HG02571 (cell line): Measurements from ENCODE around the gene ACADSB.

Experiments
- ATAC-seq: cut with Tn5 transposase; IDR thresholded peaks from one replicate; pipeline ENCODE4 v1.9.1; 2021; ENCODE audit warnings: mild to moderate bottlenecking, moderate library complexity; ENCODE audit not compliant: unreplicated experiment

Gene ACADSB

GRCh38 chr10:123096452-123096851, 87.6 kb downstream of the ACADSB start:
- no peak for ATAC-seq

- ATAC-seq = no peak
Observed at GRCh38 chr10:123097039-123097438, 88.2 kb downstream of the ACADSB start.

GRCh38 chr10:123100030-123100762, 91.4 kb downstream of the ACADSB start:
- ATAC-seq = no peak

- ATAC-seq = no peak
Observed at GRCh38 chr10:123101872-123102271, 93.1 kb downstream of the ACADSB start.

GRCh38 chr10:123102673-123103072, 93.9 kb downstream of the ACADSB start:
- ATAC-seq = no peak

- ATAC-seq = no peak
Observed at GRCh38 chr10:123103944-123104343, 95.1 kb downstream of the ACADSB start.
